Fibroblast of villous mesenchyme (primary cell): Measurements from ENCODE around the gene EXT2. TPM values are rescaled to one million over a fixed set of nuclear protein-coding genes. Genes with fewer than 3 reads are reported as not detected.

Source experiments
- DNase-seq: peaks from one replicate; pipeline ENCODE4 v3.0.0-alpha.2; 2010; ENCODE audit warnings: low read depth
- H3K4me3 ChIP-seq: 2 replicates; pipeline ENCODE4 v1.5.1; 2011; ENCODE audit warnings: low read depth, mild to moderate bottlenecking, low read length
- CTCF ChIP-seq: IDR thresholded peaks from 2 replicates; pipeline ENCODE4 v1.5.1; 2012; ENCODE audit warnings: low read depth, mild to moderate bottlenecking, low read length; ENCODE audit not compliant: insufficient read depth
- total RNA-seq: library from RNA; depleted of rRNA; stranded (reverse); fragments of >200 nt; gene quantifications from 2 replicates; pipeline ENCODE4 v1.2.3, GENCODE V29; 2012

Gene EXT2
- total RNA-seq, 1 donor, result 161 TPM

DNA sequence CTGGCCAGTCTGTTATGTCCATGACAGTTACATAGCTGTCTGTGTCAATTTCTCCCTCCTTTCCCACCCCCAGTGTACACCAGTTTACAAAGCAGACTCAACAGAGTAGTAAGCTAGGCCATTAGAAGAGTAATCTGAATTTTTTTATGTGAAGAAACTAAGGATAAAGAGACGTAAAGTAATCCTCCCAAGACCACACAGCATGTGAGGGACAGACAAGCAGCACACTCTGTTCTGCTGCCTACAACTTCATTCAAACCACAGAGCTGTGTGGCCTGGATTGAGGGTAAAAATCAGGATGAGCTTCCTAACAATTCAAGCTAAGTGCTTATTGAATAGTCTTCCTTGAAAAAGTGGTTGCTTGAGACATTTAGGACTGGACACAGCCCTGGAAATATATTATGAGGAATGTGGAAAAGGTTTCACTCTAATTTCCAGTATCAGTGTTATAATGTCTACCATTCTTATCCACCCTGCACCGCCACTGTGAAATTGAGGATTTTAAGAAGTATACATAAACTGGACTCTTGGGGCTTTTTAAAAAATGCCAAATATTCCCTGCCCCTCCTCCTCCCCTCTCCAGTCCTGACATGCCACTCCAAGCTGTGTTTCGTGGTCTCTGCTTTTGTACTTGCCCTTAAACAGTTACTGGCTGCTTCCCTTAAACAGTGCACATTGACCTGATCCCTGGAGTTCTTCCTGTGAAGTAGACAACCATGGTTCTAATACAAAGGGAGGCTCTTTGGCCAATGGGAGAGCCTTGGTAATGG lies 40.9 kb downstream of the EXT2 start:
- no peak for TF ChIP-seq CTCF
- no peak overlapping the region for H3K4me3 ChIP-seq
- DNase-seq, result no peak

DNA sequence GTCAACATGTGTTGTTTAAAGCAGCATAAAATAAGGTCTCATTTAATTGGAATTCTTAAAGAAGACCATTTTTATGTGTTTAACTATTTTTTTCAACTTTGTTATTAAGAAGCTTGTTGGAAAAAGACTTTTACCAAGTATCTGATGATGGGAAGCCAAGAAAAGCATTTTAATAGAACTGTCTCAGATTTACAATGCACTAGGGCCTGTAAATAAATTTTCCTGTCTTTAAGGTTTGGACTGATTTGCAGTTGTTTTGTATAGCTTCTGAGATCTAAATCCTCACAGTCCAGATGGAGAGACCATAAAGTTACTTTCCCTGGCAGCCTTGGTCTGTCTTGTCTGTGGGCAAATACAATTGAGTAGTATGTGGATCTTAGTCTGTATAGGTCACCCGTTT lies 41.6 kb downstream of the EXT2 start:
- TF ChIP-seq CTCF, result no peak
- DNase-seq, result no peak
- H3K4me3 ChIP-seq, result no peak overlapping the region

DNA sequence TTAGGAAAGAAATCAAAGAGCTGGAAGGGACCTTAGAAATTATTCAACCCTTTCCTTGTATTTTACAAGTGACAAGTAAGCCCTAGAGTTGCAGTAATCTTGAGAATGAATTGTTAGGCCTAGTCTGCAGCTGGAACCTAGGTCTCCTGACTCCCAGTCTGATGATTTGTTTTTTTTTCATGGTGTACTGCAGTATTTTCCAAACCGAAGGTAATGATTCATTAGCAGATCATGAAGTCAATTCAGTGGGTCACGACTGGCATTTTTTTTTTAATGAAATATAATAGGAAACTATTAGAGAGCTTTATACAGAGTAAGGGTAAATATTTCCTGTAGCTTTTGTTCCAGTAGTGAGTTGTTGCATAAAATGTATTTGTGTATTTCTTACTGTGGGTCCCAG lies 42.8 kb downstream of the EXT2 start:
- no peak for DNase-seq
- H3K4me3 ChIP-seq, result no peak overlapping the region
- TF ChIP-seq CTCF, result no peak

- TF ChIP-seq CTCF, result no peak
- H3K4me3 ChIP-seq, result no peak overlapping the region
- DNase-seq, result no peak
Observed at GRCh38 chr11:44138980-44139379, 43.5 kb downstream of the EXT2 start.

- peak; percentile 79 for DNase-seq
- H3K4me3 ChIP-seq, result no peak overlapping the region
- no peak for TF ChIP-seq CTCF
Observed at GRCh38 chr11:44139565-44140330, 44.3 kb downstream of the EXT2 start.

GRCh38 chr11:44140372-44140771 lies 44.9 kb downstream of the EXT2 start:
- no peak for DNase-seq
- no peak overlapping the region for H3K4me3 ChIP-seq
- TF ChIP-seq CTCF, result no peak
